ENCODE results near the gene SLC11A2.

Gene SLC11A2

GRCh38 chr12:51011955-51012354, 14.2 kb downstream of the SLC11A2 start:
- no peak for DNase-seq (ENCODE audit: low read depth)
- TF ChIP-seq CTCF (conservative IDR thresholded peaks at IDR 0.05; ENCODE audit: control insufficient read depth, insufficient read depth, low read depth, low read length), result no peak
- H3K4me3 ChIP-seq (ENCODE audit: control insufficient read depth, low read depth, low read length), result no peak overlapping the region

GRCh38 chr12:51009056-51009440, 17.1 kb downstream of the SLC11A2 start:
- peak; percentile 24 for DNase-seq (ENCODE audit: low read depth)
- TF ChIP-seq CTCF (conservative IDR thresholded peaks at IDR 0.05; ENCODE audit: control insufficient read depth, insufficient read depth, low read depth, low read length), result no peak
- H3K4me3 ChIP-seq (ENCODE audit: control insufficient read depth, low read depth, low read length), result no peak overlapping the region

- H3K4me3 ChIP-seq (ENCODE audit: control insufficient read depth, low read depth, low read length), result no peak overlapping the region
- no peak for DNase-seq (ENCODE audit: low read depth)
- TF ChIP-seq CTCF (conservative IDR thresholded peaks at IDR 0.05; ENCODE audit: control insufficient read depth, insufficient read depth, low read depth, low read length), result no peak
Measured at GRCh38 chr12:51008329-51009055, 17.7 kb downstream of the SLC11A2 start.

GRCh38 chr12:51005671-51006070, 20.5 kb downstream of the SLC11A2 start:
- no peak for TF ChIP-seq CTCF (conservative IDR thresholded peaks at IDR 0.05; ENCODE audit: control insufficient read depth, insufficient read depth, low read depth, low read length)
- no peak overlapping the region for H3K4me3 ChIP-seq (ENCODE audit: control insufficient read depth, low read depth, low read length)
- DNase-seq (ENCODE audit: low read depth), result no peak

GRCh38 chr12:51005030-51005429, 21.2 kb downstream of the SLC11A2 start:
- no peak for TF ChIP-seq CTCF (conservative IDR thresholded peaks at IDR 0.05; ENCODE audit: control insufficient read depth, insufficient read depth, low read depth, low read length)
- no peak overlapping the region for H3K4me3 ChIP-seq (ENCODE audit: control insufficient read depth, low read depth, low read length)
- DNase-seq (ENCODE audit: low read depth), result no peak

- TF ChIP-seq CTCF (conservative IDR thresholded peaks at IDR 0.05; ENCODE audit: control insufficient read depth, insufficient read depth, low read depth, low read length), result no peak
- no peak for DNase-seq (ENCODE audit: low read depth)
- H3K4me3 ChIP-seq (ENCODE audit: control insufficient read depth, low read depth, low read length), result no peak overlapping the region
Measured at GRCh38 chr12:51004504-51004903, 21.7 kb downstream of the SLC11A2 start.

- TF ChIP-seq CTCF (conservative IDR thresholded peaks at IDR 0.05; ENCODE audit: control insufficient read depth, insufficient read depth, low read depth, low read length), result no peak
- no peak for DNase-seq (ENCODE audit: low read depth)
- H3K4me3 ChIP-seq (ENCODE audit: control insufficient read depth, low read depth, low read length), result no peak overlapping the region
Measured at GRCh38 chr12:51001799-51002198, 24.4 kb downstream of the SLC11A2 start.
